Testis (tissue), 3 donors: ENCODE results near the gene STAM. TPM values are rescaled to one million over a fixed set of nuclear protein-coding genes. Genes with fewer than 3 reads are reported as not detected.

Experiments used
- DNase-seq: peaks from one replicate; pipeline ENCODE4 v3.0.0-alpha.2; 2019
- H3K27ac ChIP-seq, 2 donors: fragments of 200-600 bp; sonication (generic); one replicate each; pipeline ENCODE4 v1.5.1; 2019
- H3K27me3 ChIP-seq: fragments of 200-600 bp; sonication (generic); one replicate; pipeline ENCODE4 v1.5.1; 2019
- H3K36me3 ChIP-seq: fragments of 200-600 bp; sonication (generic); one replicate; pipeline ENCODE4 v1.5.1; 2017; ENCODE audit warnings: low read depth; ENCODE audit errors: missing control alignments
- H3K4me1 ChIP-seq: fragments of 200-600 bp; sonication (generic); one replicate; pipeline ENCODE4 v1.5.1; 2019
- H3K4me3 ChIP-seq, 2 donors: fragments of 200-600 bp; sonication (generic); one replicate each; pipeline ENCODE4 v1.5.1; 2017 to 2019
- H3K9me3 ChIP-seq: fragments of 200-600 bp; sonication (generic); one replicate; pipeline ENCODE4 v1.5.1; 2017
- POLR2A ChIP-seq: fragments of 450-650 bp; IDR thresholded peaks from one replicate; pipeline ENCODE4 v1.6.1; 2017; ENCODE audit warnings: antibody characterized with exemption, mild to moderate bottlenecking, moderate library complexity
- WGBS, 2 donors: methylation state at CpG; one replicate each; pipeline ENCODE4 v1.1.5; 2018; 5-methylcytosine and 5-hydroxymethylcytosine counted together
- intact Hi-C: fragments of 100-400 bp; cut with DNase I; formaldehyde crosslinking; loops from one replicate; pipeline ENCODE4 v1.15.1; 2023; ENCODE audit warnings: low total_unique reads
- polyA plus RNA-seq: library from polyadenylated mRNA; stranded (reverse); fragments of 350-450 nt; fragmentation: Illumina TruSeq; extraction: RNeasy Lipid Tissue Mini Kit (QIAGEN cat#74804); gene quantifications from one replicate; pipeline ENCODE4 v1.2.3, GENCODE V29; 2014; ENCODE audit warnings: low read depth, low replicate concordance; ENCODE audit not compliant: insufficient read depth
- total RNA-seq, 2 donors: library from RNA; depleted of rRNA; stranded (reverse); fragments of >200 nt; gene quantifications; one replicate each; pipeline ENCODE4 v1.2.3, GENCODE V29; 2016
- TF ChIP-seq, protein P1 (sequence below), 3 experiments: fragments of 450-650 bp in 2 of 3; fragments of 200-600 bp in 1 of 3; sonication (generic) in 1 of 3; IDR thresholded peaks; one replicate each; pipeline ENCODE4 v1.5.1; 2016 to 2019; ENCODE audit warnings: antibody characterized with exemption in 3 of 3, mild to moderate bottlenecking in 2 of 3, moderate library complexity in 1 of 3

STAM gene
- total and polyA plus RNA-seq, 3 donors from 2014 or later = 23.7 to 40.9 (median 40.6) TPM

DNA sequence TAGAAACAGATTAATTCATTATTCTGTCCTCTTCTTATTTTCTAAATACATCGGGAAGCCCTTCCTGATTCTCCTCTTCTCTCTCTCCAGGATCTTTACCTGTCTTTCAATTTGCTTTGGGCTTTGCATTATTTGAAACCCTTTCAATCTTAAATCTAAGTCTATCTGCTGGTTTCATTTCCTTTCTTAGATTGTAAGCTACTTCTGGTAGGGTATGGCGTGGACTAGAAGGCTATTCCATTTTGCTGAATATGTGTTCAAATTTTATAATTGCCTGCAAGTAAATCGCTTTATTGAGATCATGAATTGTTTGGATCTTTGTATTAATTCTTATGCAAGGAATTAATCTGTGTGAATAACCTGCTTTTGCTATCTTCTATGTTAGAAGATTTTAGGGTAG is 11.1 kb downstream of the STAM start:
- no peaks in the 10 kb centered on the region for H3K9me3 ChIP-seq
- intact Hi-C loops = no loop called here
- WGBS, 2 donors = 92 to 96% methylated on average over 3 of the region's 3 CpGs
- no peaks in the 10 kb centered on the region for H3K36me3 ChIP-seq
- no peak overlapping the region for H3K27ac ChIP-seq
- no peaks in the 10 kb centered on the region for H3K4me1 ChIP-seq
- no peak for DNase-seq
- TF ChIP-seq, protein P1, sequence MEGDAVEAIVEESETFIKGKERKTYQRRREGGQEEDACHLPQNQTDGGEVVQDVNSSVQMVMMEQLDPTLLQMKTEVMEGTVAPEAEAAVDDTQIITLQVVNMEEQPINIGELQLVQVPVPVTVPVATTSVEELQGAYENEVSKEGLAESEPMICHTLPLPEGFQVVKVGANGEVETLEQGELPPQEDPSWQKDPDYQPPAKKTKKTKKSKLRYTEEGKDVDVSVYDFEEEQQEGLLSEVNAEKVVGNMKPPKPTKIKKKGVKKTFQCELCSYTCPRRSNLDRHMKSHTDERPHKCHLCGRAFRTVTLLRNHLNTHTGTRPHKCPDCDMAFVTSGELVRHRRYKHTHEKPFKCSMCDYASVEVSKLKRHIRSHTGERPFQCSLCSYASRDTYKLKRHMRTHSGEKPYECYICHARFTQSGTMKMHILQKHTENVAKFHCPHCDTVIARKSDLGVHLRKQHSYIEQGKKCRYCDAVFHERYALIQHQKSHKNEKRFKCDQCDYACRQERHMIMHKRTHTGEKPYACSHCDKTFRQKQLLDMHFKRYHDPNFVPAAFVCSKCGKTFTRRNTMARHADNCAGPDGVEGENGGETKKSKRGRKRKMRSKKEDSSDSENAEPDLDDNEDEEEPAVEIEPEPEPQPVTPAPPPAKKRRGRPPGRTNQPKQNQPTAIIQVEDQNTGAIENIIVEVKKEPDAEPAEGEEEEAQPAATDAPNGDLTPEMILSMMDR (IDR thresholded peaks at IDR 0.05) = no peak
- TF ChIP-seq POLR2A = no peak
- H3K27me3 ChIP-seq = no peaks in the 10 kb centered on the region
- no peak overlapping the region for H3K4me3 ChIP-seq

DNA sequence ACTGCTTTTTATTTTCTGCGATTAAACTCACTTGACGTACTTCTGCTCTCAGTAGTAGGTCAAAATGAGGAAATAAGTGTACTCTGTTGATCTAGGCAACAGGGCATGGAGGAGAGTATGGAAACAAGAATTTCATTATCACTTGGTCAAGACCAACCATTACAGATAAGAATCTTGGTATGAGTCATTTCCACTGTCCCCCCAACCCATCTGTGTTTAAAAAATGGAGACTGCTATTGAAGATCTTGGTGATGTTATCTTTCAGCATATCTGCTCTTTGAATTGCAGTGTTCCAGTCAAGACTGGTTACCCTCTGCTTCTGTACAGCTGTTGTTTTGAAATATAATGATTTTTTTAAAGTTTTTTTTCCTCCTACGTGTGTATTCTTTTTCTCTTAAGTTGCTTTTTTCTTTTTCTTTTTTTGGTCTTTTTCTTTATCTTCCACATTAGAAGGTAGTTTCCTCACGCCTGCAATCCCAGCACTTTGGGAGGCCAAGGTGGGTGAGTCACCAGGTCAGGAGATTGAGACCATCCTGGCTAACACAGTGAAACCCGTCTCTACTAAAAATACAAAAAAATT is 11.7 kb downstream of the STAM start:
- TF ChIP-seq, protein P1 (IDR thresholded peaks at IDR 0.05) = no peak
- no peak for TF ChIP-seq POLR2A
- 88 to 91% methylated on average over 5 of the region's 5 CpGs for WGBS, 2 donors
- H3K27ac ChIP-seq = no peak overlapping the region
- H3K4me1 ChIP-seq = no peaks in the 10 kb centered on the region
- intact Hi-C loops = no loop called here
- DNase-seq = no peak
- no peaks in the 10 kb centered on the region for H3K9me3 ChIP-seq
- H3K36me3 ChIP-seq = no peaks in the 10 kb centered on the region
- H3K4me3 ChIP-seq = no peak overlapping the region
- no peaks in the 10 kb centered on the region for H3K27me3 ChIP-seq

DNA sequence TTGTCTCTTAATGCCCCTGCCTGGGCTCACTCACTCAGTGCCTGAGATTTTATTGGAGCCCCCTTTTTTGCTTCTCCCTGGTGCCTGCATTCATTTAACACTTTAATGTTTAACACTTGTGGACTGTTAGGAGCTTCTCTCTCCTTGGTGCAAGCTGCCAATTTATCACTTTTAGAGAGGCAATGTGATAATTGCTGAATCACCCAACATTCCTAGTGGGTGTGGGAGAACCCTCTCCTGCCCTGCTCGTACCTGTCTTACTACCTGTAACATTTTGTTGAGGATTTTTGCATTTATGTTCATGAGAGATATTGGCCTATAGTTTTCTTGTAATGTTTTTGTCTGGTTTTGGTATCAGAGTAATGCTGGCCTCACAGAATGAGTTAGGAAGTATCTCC is 13.2 kb downstream of the STAM start:
- 63 to 75% methylated on average over 1 of the region's 1 CpG for WGBS, 2 donors
- TF ChIP-seq POLR2A = no peak
- Histone ChIP-seq H3K4me3 (no peak overlapping the region), H3K27ac (no peak overlapping the region), H3K4me1 (no peaks in the 10 kb centered on the region), H3K9me3 (no peaks in the 10 kb centered on the region), H3K36me3 (no peaks in the 10 kb centered on the region), H3K27me3 (no peaks in the 10 kb centered on the region)
- intact Hi-C loops = no loop called here
- no peak for DNase-seq

DNA sequence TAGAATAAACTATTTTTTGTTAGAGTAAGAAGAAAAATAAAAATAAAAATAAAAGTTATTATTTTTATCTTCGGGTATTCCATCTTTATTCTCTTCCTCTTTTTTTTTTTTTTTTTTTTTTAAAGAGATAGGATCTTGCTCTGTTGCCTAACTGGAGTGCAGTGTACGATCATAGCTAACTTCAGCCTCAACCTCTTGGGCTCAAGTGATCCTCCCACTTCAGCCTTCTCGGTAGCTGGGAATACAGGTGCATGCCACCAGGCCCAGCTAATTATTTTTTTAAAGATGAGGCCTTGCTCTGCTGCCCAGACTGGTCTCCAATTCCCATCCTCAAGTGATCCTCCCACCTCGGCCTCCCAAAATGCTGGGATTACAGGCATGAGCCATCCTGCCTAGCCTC is 15.4 kb downstream of the STAM start:
- no peaks in the 10 kb centered on the region for H3K36me3 ChIP-seq
- no peak overlapping the region for H3K4me3 ChIP-seq
- intact Hi-C loops = no loop called here
- DNase-seq = no peak
- WGBS, 2 donors = 86 to 88% methylated on average over 4 of the region's 4 CpGs
- no peaks in the 10 kb centered on the region for H3K4me1 ChIP-seq
- H3K27ac ChIP-seq = no peak overlapping the region
- no peaks in the 10 kb centered on the region for H3K9me3 ChIP-seq
- H3K27me3 ChIP-seq = no peaks in the 10 kb centered on the region
- TF ChIP-seq POLR2A = no peak
- TF ChIP-seq, protein P1 (IDR thresholded peaks at IDR 0.05) = no peak

DNA sequence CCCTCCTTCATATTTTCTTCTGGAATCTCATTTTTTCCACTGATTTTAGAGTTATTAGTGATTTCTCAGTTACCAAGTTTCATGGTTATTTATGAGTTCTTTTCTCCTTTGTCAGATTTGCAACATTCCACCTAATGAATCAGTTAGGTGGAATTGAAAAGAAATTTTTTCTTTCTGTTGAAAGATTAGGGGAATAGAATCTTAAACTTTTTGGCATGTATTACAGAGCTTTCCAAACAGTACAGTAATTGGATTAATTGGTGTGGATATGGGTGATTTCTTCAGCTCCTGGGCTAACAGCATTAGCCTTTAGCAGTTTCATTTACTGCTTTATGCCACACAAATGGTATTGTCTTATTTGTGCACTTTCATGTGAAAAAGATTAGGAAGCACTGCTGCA is 17.0 kb downstream of the STAM start:
- DNase-seq = no peak
- Histone ChIP-seq H3K4me3 (no peak overlapping the region), H3K27me3 (no peaks in the 10 kb centered on the region), H3K4me1 (no peaks in the 10 kb centered on the region), H3K36me3 (no peaks in the 10 kb centered on the region), H3K27ac (no peak overlapping the region), H3K9me3 (no peaks in the 10 kb centered on the region)
- intact Hi-C loops = no loop called here
- TF ChIP-seq, protein P1 (IDR thresholded peaks at IDR 0.05) = no peak
- TF ChIP-seq POLR2A = no peak
